Peyer's patch (tissue), 4 donors: ENCODE data around the gene ZNF326.

Source experiments
- POLR2A ChIP-seq, 2 donors: fragments of 450-650 bp; IDR thresholded peaks; one replicate each; pipeline ENCODE4 v1.5.1; 2017; ENCODE audit warnings: antibody characterized with exemption in 2 of 2, mild to moderate bottlenecking in 2 of 2, moderate library complexity in 2 of 2
- TF ChIP-seq, protein P1 (sequence below), 6 experiments: fragments of 450-650 bp in 4 of 6; fragments of 200-600 bp in 2 of 6; sonication (generic) in 1 of 6; IDR thresholded peaks; one replicate each; pipeline ENCODE4 v1.5.1; 2017 to 2019; ENCODE audit warnings: antibody characterized with exemption in 6 of 6, mild to moderate bottlenecking in 3 of 6, moderate library complexity in 1 of 6

DNA sequence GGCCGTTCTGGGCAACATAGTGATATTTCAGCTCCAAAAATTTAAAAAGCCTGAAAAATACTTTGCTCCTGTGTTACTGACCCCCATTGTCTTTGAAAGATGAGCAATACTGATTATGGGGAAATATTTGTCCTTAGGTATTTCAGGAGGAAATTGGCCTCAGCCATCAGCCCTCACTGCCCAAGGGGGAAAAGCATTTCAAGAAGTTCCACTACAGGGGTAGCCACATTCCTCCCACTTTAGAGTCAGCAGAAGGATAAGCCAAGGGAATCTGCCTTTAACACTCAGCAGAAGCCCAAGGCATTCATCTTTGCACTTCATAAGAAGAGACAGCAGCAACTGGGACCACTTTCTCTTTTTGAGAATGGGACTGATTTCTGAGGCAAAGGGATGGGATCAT is 40.5 kb upstream of the ZNF326 start:
- TF ChIP-seq, protein P1, sequence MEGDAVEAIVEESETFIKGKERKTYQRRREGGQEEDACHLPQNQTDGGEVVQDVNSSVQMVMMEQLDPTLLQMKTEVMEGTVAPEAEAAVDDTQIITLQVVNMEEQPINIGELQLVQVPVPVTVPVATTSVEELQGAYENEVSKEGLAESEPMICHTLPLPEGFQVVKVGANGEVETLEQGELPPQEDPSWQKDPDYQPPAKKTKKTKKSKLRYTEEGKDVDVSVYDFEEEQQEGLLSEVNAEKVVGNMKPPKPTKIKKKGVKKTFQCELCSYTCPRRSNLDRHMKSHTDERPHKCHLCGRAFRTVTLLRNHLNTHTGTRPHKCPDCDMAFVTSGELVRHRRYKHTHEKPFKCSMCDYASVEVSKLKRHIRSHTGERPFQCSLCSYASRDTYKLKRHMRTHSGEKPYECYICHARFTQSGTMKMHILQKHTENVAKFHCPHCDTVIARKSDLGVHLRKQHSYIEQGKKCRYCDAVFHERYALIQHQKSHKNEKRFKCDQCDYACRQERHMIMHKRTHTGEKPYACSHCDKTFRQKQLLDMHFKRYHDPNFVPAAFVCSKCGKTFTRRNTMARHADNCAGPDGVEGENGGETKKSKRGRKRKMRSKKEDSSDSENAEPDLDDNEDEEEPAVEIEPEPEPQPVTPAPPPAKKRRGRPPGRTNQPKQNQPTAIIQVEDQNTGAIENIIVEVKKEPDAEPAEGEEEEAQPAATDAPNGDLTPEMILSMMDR (IDR thresholded peaks at IDR 0.05), result no peak
- no peak for TF ChIP-seq POLR2A (IDR thresholded peaks at IDR 0.05)
